Measurements from ENCODE around the gene MYH3.

The MYH3 gene

DNA sequence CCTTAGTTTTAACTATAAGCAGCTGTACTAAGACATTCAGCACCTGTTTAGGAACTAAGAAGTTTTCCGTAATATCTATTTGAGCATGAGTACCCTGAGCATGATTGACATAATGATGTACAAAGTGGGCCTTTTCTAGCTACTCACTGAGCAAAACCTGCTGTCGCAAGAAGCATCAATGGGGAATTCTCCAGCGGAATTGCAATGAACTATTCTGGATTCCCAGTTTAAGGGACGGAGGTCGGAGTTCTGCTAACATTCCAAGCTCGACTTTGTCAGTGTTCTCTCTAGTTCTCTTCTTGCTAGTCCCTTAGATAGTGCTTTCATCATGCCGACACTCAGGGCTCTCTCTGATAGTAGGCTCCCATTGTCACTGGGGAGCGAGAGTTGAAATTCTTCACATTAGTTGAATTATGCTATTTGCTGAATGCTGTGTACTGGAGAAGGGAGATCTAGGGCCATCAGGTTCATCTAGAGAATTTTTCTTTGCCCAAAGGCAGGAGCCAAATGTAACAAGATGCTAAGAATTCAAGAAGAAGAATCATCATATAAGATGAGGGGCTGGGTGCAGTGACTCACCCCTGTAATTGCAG is 67.5 kb downstream of the MYH3 start:
- Histone ChIP-seq H3K9me3 (ENCODE audit: control insufficient read depth, insufficient read depth, low read depth, low read length) (0 out of 2 replicates have a peak, but pooled peaks cover 5% of the 10 kb centered on the region), H3K27ac (ENCODE audit: low read depth, low read length) (no peak overlapping the region), H3K4me1 (ENCODE audit: control insufficient read depth, insufficient read depth, low read length) (no peaks in the 10 kb centered on the region), H3K27me3 (ENCODE audit: control insufficient read depth, insufficient read depth, low read length) (no peaks in the 10 kb centered on the region), H3K4me3 (ENCODE audit: low read depth, low read length) (no peak overlapping the region), H3K36me3 (ENCODE audit: control insufficient read depth, insufficient read depth, low read length) (no peaks in the 10 kb centered on the region), H3K9ac (ENCODE audit: low read length) (no peak overlapping the region)

DNA sequence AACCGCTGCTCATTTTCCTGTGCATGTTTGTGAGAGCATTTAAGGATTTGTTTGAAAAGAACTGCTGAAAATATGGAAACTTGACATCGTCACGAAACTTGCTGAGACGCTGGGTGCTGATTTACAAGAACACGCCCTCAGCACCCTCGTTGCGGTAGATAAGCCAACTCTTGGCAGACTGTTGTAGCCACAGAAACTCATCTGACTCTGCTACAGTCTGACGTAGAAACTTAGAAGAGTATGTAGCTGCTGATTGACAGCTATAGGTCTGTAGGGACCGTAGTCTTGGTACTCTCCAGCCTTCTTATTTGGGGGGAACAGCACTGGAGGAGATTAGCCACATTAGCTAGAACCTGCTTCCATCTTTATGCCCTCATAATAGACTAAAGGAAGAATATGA is 71.6 kb downstream of the MYH3 start:
- Histone ChIP-seq H3K27ac (ENCODE audit: low read depth, low read length) (no peak overlapping the region), H3K36me3 (ENCODE audit: control insufficient read depth, insufficient read depth, low read length) (no peaks in the 10 kb centered on the region), H3K4me1 (ENCODE audit: control insufficient read depth, insufficient read depth, low read length) (no peaks in the 10 kb centered on the region), H3K27me3 (ENCODE audit: control insufficient read depth, insufficient read depth, low read length) (no peaks in the 10 kb centered on the region), H3K4me3 (ENCODE audit: low read depth, low read length) (no peak overlapping the region), H3K9me3 (ENCODE audit: control insufficient read depth, insufficient read depth, low read depth, low read length) (no peaks in the 10 kb centered on the region), H3K9ac (ENCODE audit: low read length) (no peak overlapping the region)

DNA sequence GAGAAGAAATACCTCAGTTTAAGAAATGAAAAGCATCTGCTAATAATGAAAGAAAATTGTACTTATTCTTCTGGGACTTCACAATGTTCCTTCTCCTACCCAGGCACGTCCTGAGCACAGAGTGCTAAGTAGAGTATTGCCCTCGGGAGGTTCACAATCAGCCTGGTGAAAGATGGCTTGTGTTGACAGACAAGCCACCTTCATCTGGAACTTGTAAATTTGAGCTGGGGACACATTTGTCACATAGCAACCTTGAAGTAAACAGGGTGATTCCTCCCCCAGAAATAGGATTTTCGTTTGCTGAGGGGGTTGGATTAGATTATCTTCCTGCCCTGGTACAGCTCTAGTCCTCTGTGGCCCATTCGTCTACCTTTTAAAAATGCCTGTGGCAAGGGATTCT is 73.3 kb downstream of the MYH3 start:
- H3K9ac ChIP-seq (ENCODE audit: low read length), result no peak overlapping the region
- no peak overlapping the region for H3K27ac ChIP-seq (ENCODE audit: low read depth, low read length)
- H3K9me3 ChIP-seq (ENCODE audit: control insufficient read depth, insufficient read depth, low read depth, low read length), result no peaks in the 10 kb centered on the region
- H3K36me3 ChIP-seq (ENCODE audit: control insufficient read depth, insufficient read depth, low read length), result no peaks in the 10 kb centered on the region
- no peaks in the 10 kb centered on the region for H3K4me1 ChIP-seq (ENCODE audit: control insufficient read depth, insufficient read depth, low read length)
- H3K27me3 ChIP-seq (ENCODE audit: control insufficient read depth, insufficient read depth, low read length), result no peaks in the 10 kb centered on the region
- H3K4me3 ChIP-seq (ENCODE audit: low read depth, low read length), result no peak overlapping the region

DNA sequence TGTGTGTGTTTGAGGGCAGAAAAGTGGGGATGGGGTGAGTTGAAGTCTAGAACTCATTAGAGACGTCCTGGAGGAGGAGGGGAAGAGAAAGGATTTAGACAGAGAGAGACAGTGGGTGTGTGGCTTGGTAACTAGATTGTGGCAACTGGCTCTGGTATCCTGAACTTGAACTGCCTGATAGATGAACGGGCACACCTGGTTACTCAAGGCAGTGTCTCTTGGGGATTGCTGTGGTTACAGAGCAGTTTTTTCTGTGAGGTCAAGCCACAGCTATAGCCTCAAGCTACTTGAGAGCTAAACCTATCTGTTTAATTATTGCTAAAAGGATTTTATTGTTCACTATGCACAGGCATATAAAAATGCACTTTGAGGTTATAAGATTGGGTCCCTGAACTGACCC is 77.8 kb downstream of the MYH3 start:
- no peak overlapping the region for H3K27ac ChIP-seq (ENCODE audit: low read depth, low read length)
- H3K9ac ChIP-seq (ENCODE audit: low read length), result no peak overlapping the region
- no peaks in the 10 kb centered on the region for H3K27me3 ChIP-seq (ENCODE audit: control insufficient read depth, insufficient read depth, low read length)
- H3K36me3 ChIP-seq (ENCODE audit: control insufficient read depth, insufficient read depth, low read length), result no peaks in the 10 kb centered on the region
- no peak overlapping the region for H3K4me3 ChIP-seq (ENCODE audit: low read depth, low read length)
- no peaks in the 10 kb centered on the region for H3K4me1 ChIP-seq (ENCODE audit: control insufficient read depth, insufficient read depth, low read length)
- H3K9me3 ChIP-seq (ENCODE audit: control insufficient read depth, insufficient read depth, low read depth, low read length), result no peaks in the 10 kb centered on the region

Measured in HUES6 (cell line).